BLaER1 treated with 17β-estradiol and CSF1 and Interleukin-3, amounts not matched to agents 10 nM and 100 nM (cell line): ENCODE results near the gene TPSAB1.

ENCODE experiments used
- H3K27ac ChIP-seq, 11 experiments: shearing (Covaris generic); formaldehyde crosslinking; 2 replicates each; pipeline ENCODE4 v1.8.1; 2022
- H3K27me3 ChIP-seq, 11 experiments: shearing (Covaris generic); formaldehyde crosslinking; 2 replicates each; pipeline ENCODE4 v1.8.1; 2022
- H3K36me3 ChIP-seq, 11 experiments: shearing (Covaris generic); formaldehyde crosslinking; 2 replicates each; pipeline ENCODE4 v1.8.1; 2022
- H3K4me1 ChIP-seq, 10 experiments: shearing (Covaris generic); formaldehyde crosslinking; 2 replicates each; pipeline ENCODE4 v1.8.1; 2022
- H3K4me2 ChIP-seq, 11 experiments: shearing (Covaris generic); formaldehyde crosslinking; 2 replicates each; pipeline ENCODE4 v1.8.1; 2022
- H3K4me3 ChIP-seq, 10 experiments: shearing (Covaris generic); formaldehyde crosslinking; 2 replicates each; pipeline ENCODE4 v1.8.1; 2022
- H3K9ac ChIP-seq, 11 experiments: shearing (Covaris generic); formaldehyde crosslinking; 2 replicates each; pipeline ENCODE4 v1.8.1; 2022
- H3K9me3 ChIP-seq, 11 experiments: shearing (Covaris generic); formaldehyde crosslinking; replicated peaks in 1 of 11; 2 replicates each; pipeline ENCODE4 v1.8.1; 2022
- H4K20me1 ChIP-seq, 11 experiments: shearing (Covaris generic); formaldehyde crosslinking; 2 replicates each; pipeline ENCODE4 v1.8.1; 2022
- Cebpa-rat ChIP-seq, 11 experiments: shearing (Covaris generic); IDR thresholded peaks; 2 replicates each; pipeline ENCODE4 v1.8.1; 2022

TPSAB1 gene

DNA sequence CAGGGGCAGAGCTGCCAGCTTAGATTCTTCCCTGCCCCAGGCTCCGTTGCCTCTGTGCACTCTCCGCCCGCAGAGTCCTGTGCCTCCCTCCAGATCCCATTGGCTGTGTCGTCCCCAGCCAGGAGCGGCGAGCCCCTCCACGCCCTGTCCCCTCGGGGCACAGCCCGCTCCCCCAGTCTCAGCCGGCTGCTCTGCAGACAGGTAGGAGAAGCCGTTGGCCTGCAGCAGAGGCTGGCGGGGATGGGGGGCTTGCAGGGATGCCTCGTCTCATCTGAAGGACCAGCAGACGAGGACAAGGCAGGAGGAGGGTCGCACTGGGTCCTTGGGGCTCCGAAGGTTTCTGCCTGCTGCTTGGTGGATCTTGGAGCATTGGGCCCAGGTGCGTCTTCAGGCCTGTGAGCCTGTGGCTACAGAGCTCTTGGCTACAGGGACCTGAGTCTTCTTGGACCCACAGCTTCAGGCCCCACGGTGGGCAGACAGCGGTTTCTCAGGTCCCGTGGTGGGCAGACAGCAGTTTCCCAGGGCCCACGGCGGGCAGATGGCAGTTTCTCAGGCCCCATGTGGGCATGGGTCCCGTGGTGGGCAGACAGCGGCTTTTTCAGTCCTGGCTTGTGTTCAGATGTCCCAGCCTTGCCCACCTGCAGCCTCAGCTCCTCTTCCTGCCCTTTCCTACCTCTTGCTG, 21.4 kb upstream of the TPSAB1 start:
- H3K27me3 ChIP-seq = no peaks in the 10 kb centered on the region
- no peak overlapping the region for H3K4me2 ChIP-seq
- no peak overlapping the region for H3K9ac ChIP-seq
- no peak for TF ChIP-seq Cebpa-rat (IDR thresholded peaks at IDR 0.05)
- H4K20me1 ChIP-seq = peaks cover 0 to 74% (median 6%) of the 10 kb centered on the region in 11 experiments; a peak in 10 of 22 replicates
- no peak overlapping the region for H3K4me3 ChIP-seq
- H3K9me3 ChIP-seq = no peaks in the 10 kb centered on the region
- peaks cover 0 to 11% (median 7%) of the 10 kb centered on the region in 10 experiments; a peak in 10 of 20 replicates for H3K4me1 ChIP-seq
- peaks cover 0 to 42% (median 22%) of the 10 kb centered on the region in 11 experiments; a peak in 12 of 22 replicates for H3K36me3 ChIP-seq
- H3K27ac ChIP-seq = no peak overlapping the region

DNA sequence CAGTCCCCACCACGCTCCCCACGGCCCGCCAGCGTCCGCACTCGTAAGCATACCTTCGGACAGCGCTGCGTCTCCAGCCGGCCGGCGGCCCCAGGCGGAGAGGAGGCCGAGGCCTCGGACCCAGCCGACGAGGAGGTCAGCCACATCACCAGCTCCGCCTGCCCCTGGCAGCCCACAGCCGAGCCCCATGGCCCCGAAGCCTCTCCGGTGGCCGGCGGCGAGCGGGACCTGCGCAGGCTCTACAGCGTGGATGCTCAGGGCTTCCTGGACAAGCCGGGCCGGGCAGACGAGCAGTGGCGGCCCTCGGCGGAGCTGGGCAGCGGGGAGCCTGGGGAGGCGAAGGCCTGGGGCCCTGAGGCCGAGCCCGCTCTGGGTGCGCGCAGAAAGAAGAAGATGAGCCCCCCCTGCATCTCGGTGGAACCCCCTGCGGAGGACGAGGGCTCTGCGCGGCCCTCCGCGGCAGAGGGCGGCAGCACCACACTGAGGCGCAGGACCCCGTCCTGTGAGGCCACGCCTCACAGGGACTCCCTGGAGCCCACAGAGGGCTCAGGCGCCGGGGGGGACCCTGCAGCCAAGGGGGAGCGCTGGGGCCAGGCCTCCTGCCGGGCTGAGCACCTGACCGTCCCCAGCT, 20.3 kb upstream of the TPSAB1 start:
- Histone ChIP-seq H3K27me3 (no peaks in the 10 kb centered on the region), H3K4me1 (peaks cover 0 to 11% (median 7%) of the 10 kb centered on the region in 10 experiments; a peak in 10 of 20 replicates), H3K9me3 (no peaks in the 10 kb centered on the region), H4K20me1 (peaks cover 0 to 75% (median 6%) of the 10 kb centered on the region in 11 experiments; a peak in 10 of 22 replicates), H3K36me3 (peaks cover 0 to 36% (median 22%) of the 10 kb centered on the region in 11 experiments; a peak in 12 of 22 replicates), H3K4me3 (no peak overlapping the region), H3K27ac (no peak overlapping the region), H3K9ac (no peak overlapping the region), H3K4me2 (no peak overlapping the region)
- no peak for TF ChIP-seq Cebpa-rat (IDR thresholded peaks at IDR 0.05)

DNA sequence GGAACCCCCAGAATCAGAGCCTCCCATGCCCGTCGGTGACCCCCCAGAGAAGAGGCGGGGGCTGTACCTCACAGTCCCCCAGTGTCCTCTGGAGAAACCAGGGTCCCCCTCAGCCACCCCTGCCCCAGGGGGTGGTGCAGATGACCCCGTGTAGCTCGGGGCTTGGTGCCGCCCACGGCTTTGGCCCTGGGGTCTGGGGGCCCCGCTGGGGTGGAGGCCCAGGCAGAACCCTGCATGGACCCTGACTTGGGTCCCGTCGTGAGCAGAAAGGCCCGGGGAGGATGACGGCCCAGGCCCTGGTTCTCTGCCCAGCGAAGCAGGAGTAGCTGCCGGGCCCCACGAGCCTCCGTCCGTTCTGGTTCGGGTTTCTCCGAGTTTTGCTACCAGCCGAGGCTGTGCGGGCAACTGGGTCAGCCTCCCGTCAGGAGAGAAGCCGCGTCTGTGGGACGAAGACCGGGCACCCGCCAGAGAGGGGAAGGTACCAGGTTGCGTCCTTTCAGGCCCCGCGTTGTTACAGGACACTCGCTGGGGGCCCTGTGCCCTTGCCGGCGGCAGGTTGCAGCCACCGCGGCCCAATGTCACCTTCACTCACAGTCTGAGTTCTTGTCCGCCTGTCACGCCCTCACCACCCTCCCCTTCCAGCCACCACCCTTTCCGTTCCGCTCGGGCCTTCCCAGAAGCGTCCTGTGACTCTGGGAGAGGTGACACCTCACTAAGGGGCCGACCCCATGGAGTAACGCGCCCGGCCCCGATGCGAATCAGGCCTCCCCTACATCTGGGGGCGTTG, 19.5 kb upstream of the TPSAB1 start:
- Histone ChIP-seq H3K36me3 (peaks cover 0 to 34% (median 22%) of the 10 kb centered on the region in 11 experiments; a peak in 12 of 22 replicates), H3K4me3 (no peak overlapping the region), H3K4me2 (no peak overlapping the region), H3K4me1 (peaks cover 0 to 5% (median 2%) of the 10 kb centered on the region in 10 experiments; a peak in 8 of 20 replicates), H3K9me3 (no peaks in the 10 kb centered on the region), H3K9ac (no peak overlapping the region), H4K20me1 (peaks cover 0 to 67% (median 6%) of the 10 kb centered on the region in 11 experiments; a peak in 10 of 22 replicates), H3K27me3 (no peaks in the 10 kb centered on the region), H3K27ac (no peak overlapping the region)
- no peak for TF ChIP-seq Cebpa-rat (IDR thresholded peaks at IDR 0.05)

DNA sequence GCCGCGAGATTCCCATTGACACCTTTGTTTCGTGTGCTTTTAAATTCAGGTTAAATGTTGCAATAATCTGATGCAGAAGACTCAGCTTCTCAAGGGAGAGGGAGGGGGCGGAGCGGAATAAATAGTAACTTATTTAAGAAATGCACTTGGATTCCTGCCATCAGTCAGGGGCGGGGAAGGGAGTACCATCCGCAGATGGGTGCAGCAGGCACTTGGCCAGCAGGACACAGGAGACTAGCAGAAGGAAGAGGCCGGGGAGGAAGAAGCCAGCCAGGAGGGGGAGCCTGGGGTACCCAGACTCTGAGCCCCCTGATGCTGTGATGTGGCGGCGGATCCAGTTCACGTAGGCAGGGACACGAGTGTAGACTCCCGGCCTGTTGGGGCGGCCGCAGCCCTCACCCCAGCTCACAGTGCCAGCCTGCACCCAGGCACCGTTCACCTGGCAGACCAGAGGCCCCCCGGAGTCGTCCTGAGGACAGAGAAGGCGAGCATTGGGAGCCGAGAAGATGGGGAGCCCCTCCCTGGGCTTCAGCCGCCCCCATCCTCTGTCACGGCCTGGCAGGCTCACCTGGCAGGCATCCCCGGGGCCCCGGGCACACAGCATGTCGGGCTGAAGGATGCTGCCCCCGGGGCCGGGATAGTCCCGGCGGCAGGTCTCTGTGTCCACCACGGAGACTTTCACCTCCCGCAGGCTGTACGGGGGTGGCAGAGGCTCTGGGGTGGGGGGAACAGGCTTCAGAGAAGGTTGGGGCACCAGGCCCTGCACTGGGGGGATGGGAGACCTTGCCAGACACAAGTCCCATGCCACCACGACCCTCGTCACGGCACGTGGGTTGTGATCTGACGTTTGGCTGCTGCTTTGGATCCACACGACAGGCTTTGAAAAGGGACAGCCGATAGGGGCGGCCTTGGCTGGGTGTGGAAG, 18.6 kb upstream of the TPSAB1 start:
- TF ChIP-seq Cebpa-rat (IDR thresholded peaks at IDR 0.05) = no peak
- Histone ChIP-seq H3K27ac (no peak overlapping the region), H3K4me2 (no peak overlapping the region), H3K9ac (no peak overlapping the region), H3K27me3 (no peaks in the 10 kb centered on the region), H3K36me3 (peaks cover 0 to 30% (median 20%) of the 10 kb centered on the region in 11 experiments; a peak in 12 of 22 replicates), H3K9me3 (no peaks in the 10 kb centered on the region), H4K20me1 (peaks cover 0 to 58% (median 6%) of the 10 kb centered on the region in 11 experiments; a peak in 10 of 22 replicates), H3K4me1 (no peaks in the 10 kb centered on the region), H3K4me3 (no peak overlapping the region)

DNA sequence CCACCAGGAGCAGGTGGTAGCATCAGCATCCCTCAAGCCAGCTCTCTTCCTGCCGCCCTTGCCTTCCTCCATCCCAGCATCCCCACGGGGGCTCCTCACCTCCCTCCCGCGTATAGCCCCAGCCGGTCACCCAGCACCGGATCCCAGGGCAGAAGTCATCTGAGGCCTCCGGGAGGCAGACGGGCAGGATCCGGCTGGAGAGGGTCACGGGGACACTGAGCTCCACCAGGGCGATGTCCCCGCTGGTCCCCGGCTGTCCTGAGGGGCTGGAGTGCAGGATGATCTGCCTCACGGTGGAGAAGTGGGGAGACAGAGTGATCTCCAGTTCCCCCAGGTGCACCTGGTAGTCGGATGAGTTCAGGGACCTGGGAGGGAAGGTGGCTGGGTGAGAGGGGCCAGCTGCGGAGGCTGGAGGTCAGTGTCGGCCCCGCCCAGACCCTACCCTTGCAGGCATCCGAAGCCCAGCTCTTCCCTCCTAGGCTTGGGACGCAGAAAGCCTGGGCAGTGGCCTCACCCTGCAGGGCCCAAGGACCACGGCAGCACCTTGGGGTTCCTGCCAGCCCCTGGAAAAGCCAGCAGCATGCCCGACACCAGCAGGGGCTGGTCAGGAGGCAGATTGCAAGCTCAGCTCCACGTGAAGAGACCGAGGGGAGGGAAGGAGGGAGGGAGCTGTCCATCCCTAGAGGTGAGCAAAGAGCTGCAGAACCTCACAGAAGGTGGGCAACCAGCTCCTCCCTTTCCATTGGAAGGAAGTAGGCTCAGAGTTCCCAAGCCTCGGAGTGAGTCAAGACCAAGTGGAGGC, 17.8 kb upstream of the TPSAB1 start:
- no peak for TF ChIP-seq Cebpa-rat (IDR thresholded peaks at IDR 0.05)
- Histone ChIP-seq H3K4me1 (no peaks in the 10 kb centered on the region), H3K36me3 (peaks cover 0 to 21% (median 11%) of the 10 kb centered on the region in 11 experiments; a peak in 9 of 22 replicates), H3K27ac (no peak overlapping the region), H4K20me1 (peaks cover 0 to 50% (median 6%) of the 10 kb centered on the region in 11 experiments; a peak in 10 of 22 replicates), H3K9me3 (no peaks in the 10 kb centered on the region), H3K4me3 (no peak overlapping the region), H3K27me3 (no peaks in the 10 kb centered on the region), H3K4me2 (no peak overlapping the region), H3K9ac (no peak overlapping the region)

DNA sequence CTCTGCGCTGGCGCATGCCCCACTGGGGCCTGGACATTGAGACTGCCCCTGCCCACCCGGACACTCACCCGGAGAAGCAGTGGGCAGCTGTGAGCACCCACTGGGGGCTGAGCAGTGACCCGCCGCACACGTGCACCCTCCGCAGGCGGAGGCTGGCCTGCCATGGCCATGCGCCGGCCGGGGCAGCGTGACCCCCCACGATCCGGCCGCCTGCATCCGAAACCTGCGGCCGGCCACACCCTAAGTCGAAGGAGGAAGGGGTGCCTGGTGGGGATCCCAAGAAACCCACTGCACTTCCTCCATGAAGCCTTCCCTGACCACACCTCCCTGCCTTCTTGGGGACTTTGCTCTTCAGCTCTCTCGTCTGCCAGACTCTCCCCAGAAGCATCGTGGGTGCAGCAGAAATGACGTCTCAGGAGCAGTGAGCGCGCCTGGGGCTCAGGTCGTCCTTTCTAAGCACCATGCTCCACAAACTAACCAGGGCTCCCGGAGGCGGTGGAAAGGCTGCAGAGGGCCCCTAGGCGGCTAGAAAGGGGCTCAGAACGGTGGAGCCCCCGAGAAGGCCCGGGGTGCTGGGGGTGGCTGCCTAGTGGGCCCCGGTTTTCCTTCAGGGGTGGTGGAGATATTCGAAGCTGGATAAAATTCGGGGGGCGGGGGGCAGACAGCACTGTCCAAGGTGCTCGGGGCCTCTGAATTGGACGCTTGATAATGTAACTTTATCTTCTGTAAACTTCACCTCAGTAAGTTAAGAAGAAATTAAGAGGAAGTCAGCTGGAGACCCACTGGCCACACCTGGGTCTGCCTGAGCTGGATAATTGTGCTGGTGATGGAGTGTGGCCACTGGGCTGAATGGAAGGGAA, 16.9 kb upstream of the TPSAB1 start:
- H3K4me1 ChIP-seq = no peaks in the 10 kb centered on the region
- H3K27ac ChIP-seq = no peak overlapping the region
- H3K9me3 ChIP-seq = no peaks in the 10 kb centered on the region
- H3K9ac ChIP-seq = no peak overlapping the region
- no peaks in the 10 kb centered on the region for H3K27me3 ChIP-seq
- TF ChIP-seq Cebpa-rat (IDR thresholded peaks at IDR 0.05) = no peak
- peaks cover 0 to 48% (median 6%) of the 10 kb centered on the region in 11 experiments; a peak in 10 of 22 replicates for H4K20me1 ChIP-seq
- H3K36me3 ChIP-seq = peaks cover 0 to 20% (median 7%) of the 10 kb centered on the region in 11 experiments; a peak in 6 of 22 replicates
- H3K4me3 ChIP-seq = no peak overlapping the region
- no peak overlapping the region for H3K4me2 ChIP-seq

DNA sequence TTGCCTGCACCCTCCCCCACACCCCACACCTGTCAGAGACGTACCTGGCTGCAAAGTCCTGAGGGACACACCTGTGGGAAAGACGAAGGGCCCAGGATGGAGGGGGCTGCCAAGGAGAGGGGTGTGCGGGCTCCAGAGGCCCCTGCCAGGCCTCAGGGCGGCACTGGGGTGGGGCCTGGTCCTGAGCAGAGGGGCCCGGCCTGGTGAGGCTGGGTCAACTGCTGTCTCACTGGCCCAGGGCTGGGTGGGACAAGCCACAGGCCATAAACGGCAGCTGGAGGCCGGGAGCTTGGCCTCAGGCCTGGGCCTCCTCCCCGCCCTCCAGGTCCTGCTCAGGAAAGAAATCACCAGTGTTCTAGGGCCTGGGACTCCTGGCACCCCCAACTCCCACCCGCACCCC, 15.9 kb upstream of the TPSAB1 start:
- no peaks in the 10 kb centered on the region for H3K4me1 ChIP-seq
- no peak overlapping the region for H3K4me2 ChIP-seq

More for the DNA sequence above, 15.9 kb upstream of the TPSAB1 start:
- H3K9ac ChIP-seq = no peak overlapping the region
- no peaks in the 10 kb centered on the region for H3K9me3 ChIP-seq
- no peak for TF ChIP-seq Cebpa-rat (IDR thresholded peaks at IDR 0.05)
- H3K4me3 ChIP-seq = no peak overlapping the region
- H3K27me3 ChIP-seq = no peaks in the 10 kb centered on the region
- H4K20me1 ChIP-seq = peaks cover 0 to 48% (median 6%) of the 10 kb centered on the region in 11 experiments; a peak in 10 of 22 replicates
- peaks cover 0 to 14% (median 7%) of the 10 kb centered on the region in 11 experiments; a peak in 6 of 22 replicates for H3K36me3 ChIP-seq
- H3K27ac ChIP-seq = no peak overlapping the region
